NCI-H524 (cell line): Measurements from ENCODE around the gene CELF4.
"Not testable (repeated sequence)": the region's sequence is repeated elsewhere in the genome, so short reads cannot be mapped to it uniquely, and the experiment has no call there.

ENCODE experiments used
- DNase-seq, 2 experiments: peaks; one replicate each; lab custom pipeline; 2025; lab: John Stamatoyannopoulos, UW

CELF4 gene

GRCh38 chr18:37391156-37391555 lies 174.4 kb downstream of the CELF4 start:
- DNase-seq = no peak

- DNase-seq = no peak
Measured at GRCh38 chr18:37390687-37391086, 174.9 kb downstream of the CELF4 start.

GRCh38 chr18:37389684-37390368 lies 175.8 kb downstream of the CELF4 start:
- DNase-seq = no peak

GRCh38 chr18:37389041-37389440 lies 176.6 kb downstream of the CELF4 start:
- no peak for DNase-seq

GRCh38 chr18:37388413-37388812 lies 177.2 kb downstream of the CELF4 start:
- no peak for DNase-seq

- DNase-seq = peak; percentile 18 to 61
Measured at GRCh38 chr18:37385846-37386778, 179.5 kb downstream of the CELF4 start.

GRCh38 chr18:37383846-37384595 lies 181.6 kb downstream of the CELF4 start:
- peak in 1 of 2 experiments; percentile 41 for DNase-seq

GRCh38 chr18:37383036-37383785 lies 182.4 kb downstream of the CELF4 start:
- DNase-seq = peak in 1 of 2 experiments; percentile 46

- no peak for DNase-seq
Measured at GRCh38 chr18:37381554-37381953, 184.0 kb downstream of the CELF4 start.

- DNase-seq = no peak
Measured at GRCh38 chr18:37380546-37381110, 185.0 kb downstream of the CELF4 start.

- DNase-seq = no peak
Measured at GRCh38 chr18:37378336-37379010, 187.1 kb downstream of the CELF4 start.

GRCh38 chr18:37375181-37375580 lies 190.4 kb downstream of the CELF4 start:
- DNase-seq = no peak

GRCh38 chr18:37368110-37368954 lies 197.3 kb downstream of the CELF4 start:
- DNase-seq = no peak

- peak; percentile 31 to 44 for DNase-seq
Measured at GRCh38 chr18:37364237-37364636, 201.4 kb downstream of the CELF4 start.

GRCh38 chr18:37362158-37362890 lies 203.3 kb downstream of the CELF4 start:
- DNase-seq = no peak

GRCh38 chr18:37361335-37362157 lies 204.1 kb downstream of the CELF4 start:
- DNase-seq = peak in 1 of 2 experiments; percentile 25

- DNase-seq = not testable (repeated sequence)
Measured at GRCh38 chr18:37358061-37358460, 207.5 kb downstream of the CELF4 start.

GRCh38 chr18:37355772-37356171 lies 209.8 kb downstream of the CELF4 start:
- no peak for DNase-seq
